ENCODE results near the gene MYH9.

MYH9 gene

DNA sequence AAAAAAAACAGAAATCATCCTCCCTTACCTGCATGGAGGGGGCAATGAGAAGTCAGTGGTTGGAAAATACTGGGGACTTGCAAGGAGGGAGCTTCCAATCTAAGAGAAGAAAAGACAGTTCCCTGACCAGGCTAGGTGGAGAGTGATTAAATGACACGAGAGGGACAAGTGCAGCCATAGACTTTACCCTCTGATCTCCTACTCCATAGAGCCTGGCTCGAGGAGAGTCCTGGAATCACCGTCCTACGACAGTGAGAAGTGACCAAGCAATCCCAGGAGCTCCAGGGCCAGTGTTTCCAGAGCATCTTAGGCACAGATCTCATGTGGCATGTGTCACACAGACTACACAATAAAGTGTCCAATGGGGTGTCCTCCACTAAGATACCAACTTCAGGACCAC lies 25.7 kb downstream of the MYH9 start:
- no peaks in the 10 kb centered on the region for H3K9me3 ChIP-seq (ENCODE audit: severe bottlenecking)
- DNase-seq = no peak
- no peaks in the 10 kb centered on the region; the same call in 1 of the 2 replicates for H3K36me3 ChIP-seq
- TF ChIP-seq, protein P1, sequence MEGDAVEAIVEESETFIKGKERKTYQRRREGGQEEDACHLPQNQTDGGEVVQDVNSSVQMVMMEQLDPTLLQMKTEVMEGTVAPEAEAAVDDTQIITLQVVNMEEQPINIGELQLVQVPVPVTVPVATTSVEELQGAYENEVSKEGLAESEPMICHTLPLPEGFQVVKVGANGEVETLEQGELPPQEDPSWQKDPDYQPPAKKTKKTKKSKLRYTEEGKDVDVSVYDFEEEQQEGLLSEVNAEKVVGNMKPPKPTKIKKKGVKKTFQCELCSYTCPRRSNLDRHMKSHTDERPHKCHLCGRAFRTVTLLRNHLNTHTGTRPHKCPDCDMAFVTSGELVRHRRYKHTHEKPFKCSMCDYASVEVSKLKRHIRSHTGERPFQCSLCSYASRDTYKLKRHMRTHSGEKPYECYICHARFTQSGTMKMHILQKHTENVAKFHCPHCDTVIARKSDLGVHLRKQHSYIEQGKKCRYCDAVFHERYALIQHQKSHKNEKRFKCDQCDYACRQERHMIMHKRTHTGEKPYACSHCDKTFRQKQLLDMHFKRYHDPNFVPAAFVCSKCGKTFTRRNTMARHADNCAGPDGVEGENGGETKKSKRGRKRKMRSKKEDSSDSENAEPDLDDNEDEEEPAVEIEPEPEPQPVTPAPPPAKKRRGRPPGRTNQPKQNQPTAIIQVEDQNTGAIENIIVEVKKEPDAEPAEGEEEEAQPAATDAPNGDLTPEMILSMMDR (IDR thresholded peaks at IDR 0.05; ENCODE audit: low read depth, low read length) = no peak
- no peak overlapping the region for H3K27ac ChIP-seq
- no peaks in the 10 kb centered on the region for H3K27me3 ChIP-seq (ENCODE audit: insufficient read depth, low read depth, severe bottlenecking)
- H3K4me3 ChIP-seq (ENCODE audit: low read depth, low read length) = no peak overlapping the region

DNA sequence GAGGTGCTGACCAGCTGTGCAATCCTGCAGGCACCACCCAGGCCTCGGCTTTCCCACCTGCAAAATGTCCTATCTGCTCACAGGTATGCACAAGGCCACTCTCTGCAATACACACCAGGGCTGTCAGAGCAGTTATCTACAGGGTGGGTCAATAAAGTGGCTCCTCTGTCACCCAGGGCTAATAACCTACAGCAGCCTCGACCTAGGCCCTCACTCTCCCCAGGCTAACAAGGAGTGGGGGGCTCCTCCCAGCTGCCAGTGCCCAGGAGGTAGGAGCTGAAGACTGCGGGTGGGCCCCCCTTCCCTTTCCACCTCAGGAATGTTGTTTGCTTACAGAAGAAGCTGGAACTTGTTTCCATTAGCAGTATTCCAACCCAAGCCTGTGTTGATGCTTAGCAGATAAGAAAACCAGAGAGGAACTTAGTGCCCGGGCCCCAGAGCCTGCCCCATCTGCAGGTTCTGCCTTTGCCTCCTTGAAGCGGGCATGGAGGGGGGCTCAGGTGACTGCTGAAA lies 26.8 kb downstream of the MYH9 start:
- H3K9me3 ChIP-seq (ENCODE audit: severe bottlenecking) = no peaks in the 10 kb centered on the region
- H3K36me3 ChIP-seq = peaks cover 5% of the 10 kb centered on the region; the same call in 1 of the 2 replicates
- no peak for DNase-seq
- TF ChIP-seq, protein P1 (IDR thresholded peaks at IDR 0.05; ENCODE audit: low read depth, low read length) = no peak
- no peak overlapping the region for H3K4me3 ChIP-seq (ENCODE audit: low read depth, low read length)
- no peak overlapping the region for H3K27ac ChIP-seq
- no peaks in the 10 kb centered on the region for H3K27me3 ChIP-seq (ENCODE audit: insufficient read depth, low read depth, severe bottlenecking)

DNA sequence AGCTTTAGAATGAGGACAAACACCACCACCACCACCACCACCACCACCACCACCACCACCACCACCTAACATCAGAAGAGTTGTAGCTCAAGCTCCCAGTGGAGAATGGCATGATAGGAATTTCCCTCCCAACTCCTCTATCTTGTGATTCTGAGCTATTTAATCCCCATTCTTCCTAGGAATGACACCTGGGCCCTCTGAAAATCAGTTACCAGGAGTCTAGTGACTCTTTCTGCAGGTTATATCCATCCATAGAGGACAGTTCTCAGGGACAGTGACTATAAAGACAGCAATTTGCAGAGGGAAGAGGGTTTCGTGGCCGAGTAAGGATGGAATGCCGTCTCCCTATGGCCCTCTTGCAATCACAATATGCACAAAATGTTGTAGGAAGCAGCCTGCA lies 27.8 kb downstream of the MYH9 start:
- TF ChIP-seq, protein P1 (IDR thresholded peaks at IDR 0.05; ENCODE audit: low read depth, low read length) = no peak
- Histone ChIP-seq H3K36me3 (peaks cover 5% of the 10 kb centered on the region; the same call in 1 of the 2 replicates), H3K4me3 (ENCODE audit: low read depth, low read length) (no peak overlapping the region), H3K27ac (no peak overlapping the region), H3K27me3 (ENCODE audit: insufficient read depth, low read depth, severe bottlenecking) (no peaks in the 10 kb centered on the region), H3K9me3 (ENCODE audit: severe bottlenecking) (no peaks in the 10 kb centered on the region)
- DNase-seq = no peak

DNA sequence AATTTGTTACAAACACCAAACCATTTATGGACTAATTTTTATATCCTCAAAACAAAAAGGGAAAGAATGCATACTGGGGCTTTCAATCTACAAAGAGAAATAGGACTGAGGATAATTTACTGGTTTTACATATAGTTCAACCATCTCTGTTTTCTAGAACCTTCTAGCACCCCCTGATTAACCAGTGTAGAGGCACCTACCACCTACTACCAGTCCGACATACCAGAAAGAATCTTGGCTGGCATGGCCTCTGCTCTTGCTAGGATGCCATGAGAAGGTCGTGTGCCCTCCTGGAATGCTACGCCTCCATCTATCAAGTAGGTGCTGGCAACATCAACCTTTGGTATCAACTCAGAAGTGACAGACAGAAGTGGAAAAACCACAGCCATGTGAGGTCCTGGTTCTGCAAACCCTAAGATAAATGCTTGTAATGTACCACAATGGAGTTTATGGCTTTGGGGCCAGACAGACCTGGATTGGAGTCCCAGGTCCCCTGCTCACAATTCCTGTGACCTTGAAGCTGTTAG lies 28.2 kb downstream of the MYH9 start:
- DNase-seq = no peak
- Histone ChIP-seq H3K27ac (no peak overlapping the region), H3K4me3 (ENCODE audit: low read depth, low read length) (no peak overlapping the region), H3K27me3 (ENCODE audit: insufficient read depth, low read depth, severe bottlenecking) (no peaks in the 10 kb centered on the region), H3K9me3 (ENCODE audit: severe bottlenecking) (no peaks in the 10 kb centered on the region), H3K36me3 (peaks cover 5% of the 10 kb centered on the region; the same call in 1 of the 2 replicates)
- TF ChIP-seq, protein P1 (IDR thresholded peaks at IDR 0.05; ENCODE audit: low read depth, low read length) = no peak

DNA sequence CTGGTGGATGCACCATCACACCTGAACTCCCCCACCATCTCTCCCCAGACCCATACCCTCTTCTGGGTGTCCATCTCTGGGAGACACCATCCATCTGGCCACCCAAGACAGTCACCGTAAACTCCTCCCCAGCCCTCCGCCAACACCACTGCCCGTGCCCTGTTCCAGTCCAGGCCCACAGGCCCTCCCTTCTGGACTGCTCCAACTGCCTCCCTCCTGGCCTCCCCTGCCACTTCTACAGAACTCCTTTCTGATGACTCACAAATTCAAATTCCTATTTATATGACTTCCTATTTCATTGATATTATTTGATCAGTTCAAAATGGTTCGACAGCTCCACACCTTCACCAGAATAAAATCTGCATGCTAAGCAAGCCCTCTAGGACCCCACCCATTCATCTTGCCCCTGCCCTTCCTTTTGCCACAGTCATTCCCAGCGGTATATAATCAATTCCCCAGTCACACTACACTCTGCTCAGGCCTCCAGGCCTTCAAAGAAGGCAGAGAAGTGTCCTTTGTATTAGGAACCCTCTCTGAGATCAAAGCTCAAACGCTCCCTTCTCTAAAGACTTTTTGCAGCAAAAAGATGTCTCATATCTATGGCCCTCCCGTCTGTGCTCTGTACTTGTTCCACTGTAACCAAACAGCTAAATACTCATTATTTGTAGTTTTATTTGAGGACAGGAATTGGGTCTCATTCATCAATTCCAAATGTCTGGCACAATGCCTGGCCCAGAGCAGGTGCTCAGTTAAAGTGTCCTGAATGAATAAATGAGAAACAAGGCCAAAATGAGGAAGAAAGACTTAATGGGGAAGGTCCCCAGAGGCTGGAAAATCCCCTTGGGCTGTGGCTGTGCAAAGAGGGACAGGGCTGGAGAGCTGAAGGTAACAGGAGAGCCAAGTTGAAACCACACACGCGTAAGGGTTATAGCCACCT lies 29.0 kb downstream of the MYH9 start:
- no peak for DNase-seq
- H3K27ac ChIP-seq = no peak overlapping the region

More for the DNA sequence above, 29.0 kb downstream of the MYH9 start:
- Histone ChIP-seq H3K9me3 (ENCODE audit: severe bottlenecking) (no peaks in the 10 kb centered on the region), H3K36me3 (peaks cover 5% of the 10 kb centered on the region; the same call in 1 of the 2 replicates), H3K27me3 (ENCODE audit: insufficient read depth, low read depth, severe bottlenecking) (no peaks in the 10 kb centered on the region), H3K4me3 (ENCODE audit: low read depth, low read length) (no peak overlapping the region)
- TF ChIP-seq, protein P1 (IDR thresholded peaks at IDR 0.05; ENCODE audit: low read depth, low read length) = no peak

Data from WERI-Rb-1 (cell line).